Head of caudate nucleus (tissue), 42 donors: Measurements from ENCODE around the gene CORO2A.
A peak's percentile ranks its signal among the peaks of the same experiment; 100 is the strongest.
"Not testable (repeated sequence)": the region's sequence is repeated elsewhere in the genome, so short reads cannot be mapped to it uniquely, and the experiment has no call there.

ENCODE experiments used
- DNase-seq, 42 donors: peaks; one replicate each; pipeline versions ENCODE4 v3.0.0 to v3.0.0-alpha.2; 2020 to 2021; ENCODE audit warnings: mixed read lengths in 7 of 42
- intact Hi-C: fragments of 100-400 bp; cut with DNase I; formaldehyde crosslinking; loops from one replicate; pipeline ENCODE4 v1.15.0; 2022

Gene CORO2A

DNA sequence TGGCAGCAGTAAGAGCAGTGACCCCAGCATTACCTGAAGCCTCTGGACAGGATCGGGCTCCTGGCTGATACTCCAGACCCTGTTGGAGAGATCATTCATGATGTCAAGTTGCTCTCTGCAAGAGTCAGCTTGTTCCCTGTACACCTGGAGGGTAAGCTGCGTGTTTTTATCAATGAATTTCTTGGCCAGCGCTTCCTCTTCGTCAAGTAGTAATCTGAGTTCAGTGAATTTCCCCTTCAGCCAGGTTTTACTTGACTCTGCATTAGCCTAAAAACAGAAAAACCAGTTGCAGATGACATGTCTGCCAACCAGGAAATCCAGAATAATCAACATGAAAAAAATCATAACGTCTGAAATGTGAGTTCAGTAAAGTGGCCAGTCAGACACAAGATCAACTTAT, 92.5 kb downstream of the CORO2A start:
- DNase-seq = no peak
- intact Hi-C loops = no loop called here

- DNase-seq = no peak
- intact Hi-C loops = no loop called here
Measured at GRCh38 chr9:98099346-98099745, 93.1 kb downstream of the CORO2A start.

DNA sequence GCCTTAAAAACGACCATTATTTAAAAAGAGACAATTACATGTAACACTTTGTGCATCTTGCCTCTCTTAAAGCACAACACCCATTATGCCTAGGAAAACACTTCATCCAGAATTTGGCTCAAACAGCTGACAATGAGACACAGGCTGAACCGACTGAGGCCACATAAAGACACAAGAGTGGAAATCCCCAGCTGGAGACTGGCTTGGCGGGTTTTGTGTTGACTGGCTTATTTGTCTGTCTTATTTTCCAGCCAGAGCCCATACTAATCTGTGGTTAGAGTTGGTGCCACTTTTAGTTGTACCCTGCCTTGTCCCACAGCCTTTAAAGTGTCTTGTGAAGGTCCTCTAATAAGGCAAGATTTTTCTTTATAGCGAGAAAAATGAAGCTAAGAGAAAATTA, 94.6 kb downstream of the CORO2A start:
- intact Hi-C loops = no loop called here
- DNase-seq = peak in 1 of 42 donors; percentile 21

DNA sequence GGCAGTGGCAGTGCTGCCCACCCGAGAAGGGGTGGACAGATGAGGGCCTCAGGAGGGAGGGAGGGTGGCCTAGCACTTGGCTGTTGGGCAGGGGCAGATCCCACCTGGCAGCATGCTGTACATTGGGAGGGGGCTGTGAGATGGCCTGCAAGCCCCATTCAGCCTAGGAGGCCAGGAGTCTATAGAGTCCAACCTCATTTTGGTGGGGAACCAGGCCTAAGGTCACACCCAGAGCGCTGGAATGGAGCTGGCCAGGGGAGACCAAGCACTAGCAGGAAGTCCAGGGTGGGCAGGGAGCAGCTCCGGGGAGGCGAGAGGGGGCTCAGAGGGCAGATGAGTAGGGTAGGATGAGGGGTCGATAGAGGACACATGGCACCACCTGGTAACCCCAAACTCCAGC, 96.3 kb downstream of the CORO2A start:
- intact Hi-C loops = no loop called here

GRCh38 chr9:98095401-98095800, 97.0 kb downstream of the CORO2A start:
- intact Hi-C loops = no loop called here
- DNase-seq = peak in 1 of 42 donors; percentile 10

More for the DNA sequence above, 96.3 kb downstream of the CORO2A start:
- DNase-seq = peak in 1 of 42 donors; percentile 6

DNA sequence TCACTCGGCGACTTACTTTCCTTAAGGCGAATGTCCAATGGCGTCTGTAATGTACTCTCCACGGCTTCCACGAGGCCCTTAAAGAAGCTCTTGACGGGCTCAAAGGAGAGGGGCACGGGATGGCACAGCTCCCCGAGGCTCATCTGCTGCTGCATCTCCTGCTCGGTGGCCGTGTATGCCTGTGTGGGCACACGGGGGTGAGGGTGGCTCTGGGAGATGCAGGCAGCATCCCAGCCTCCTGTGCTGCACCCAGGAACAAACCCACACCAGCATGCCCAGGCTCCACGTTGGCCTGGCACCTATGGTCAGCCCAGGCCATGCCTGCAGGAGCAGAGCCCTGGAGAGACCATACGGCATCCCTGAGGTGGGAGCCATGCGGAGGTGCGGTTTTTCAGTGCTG, 97.6 kb downstream of the CORO2A start:
- intact Hi-C loops = no loop called here
- DNase-seq = peak in 1 of 42 donors; percentile 22

DNA sequence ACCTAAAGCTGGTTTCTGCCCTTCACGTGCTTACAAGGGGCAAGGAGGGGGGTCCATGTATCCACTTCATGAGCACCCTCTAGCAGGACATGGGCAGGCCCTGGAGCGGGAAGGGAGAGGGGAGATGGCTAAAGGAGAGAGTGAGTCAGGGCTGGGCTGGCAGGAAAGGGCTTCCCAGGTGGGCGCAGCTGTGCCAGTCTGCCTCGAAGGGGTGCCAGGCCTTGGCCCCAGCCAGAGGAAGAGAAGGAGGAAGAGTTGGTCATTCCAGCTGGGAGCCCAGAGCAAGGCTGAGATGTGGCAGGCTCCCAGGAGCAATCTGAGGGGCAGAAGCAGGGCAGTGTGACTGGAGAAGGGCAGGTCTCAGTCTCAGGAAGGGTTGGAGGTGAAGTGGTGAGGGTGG, 98.1 kb downstream of the CORO2A start:
- intact Hi-C loops = no loop called here
- peak in 1 of 42 donors; percentile 6 for DNase-seq

DNA sequence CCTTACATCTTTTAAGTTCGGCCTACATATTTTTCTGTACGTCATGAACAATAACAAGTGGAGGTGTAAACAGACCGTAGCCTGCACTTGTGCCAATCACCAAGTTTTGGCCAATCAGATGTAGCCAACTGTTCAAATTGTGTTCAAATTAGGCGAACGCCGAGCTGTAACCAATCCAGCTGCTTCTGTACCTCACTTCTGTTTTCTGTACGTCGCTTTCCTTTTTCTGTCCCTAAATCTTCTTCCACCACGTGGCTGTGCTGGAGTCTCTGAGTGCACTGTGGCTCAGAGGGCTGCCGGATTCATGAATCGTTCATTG, 99.9 kb downstream of the CORO2A start:
- peak in 1 of 42 donors; percentile 34 for DNase-seq
- intact Hi-C loops = no loop called here

- peak in 3 of 42 donors; percentile 19 to 53 (median 36) for DNase-seq
- intact Hi-C loops = no loop called here
Measured at GRCh38 chr9:98091735-98092612, 100.5 kb downstream of the CORO2A start.

DNA sequence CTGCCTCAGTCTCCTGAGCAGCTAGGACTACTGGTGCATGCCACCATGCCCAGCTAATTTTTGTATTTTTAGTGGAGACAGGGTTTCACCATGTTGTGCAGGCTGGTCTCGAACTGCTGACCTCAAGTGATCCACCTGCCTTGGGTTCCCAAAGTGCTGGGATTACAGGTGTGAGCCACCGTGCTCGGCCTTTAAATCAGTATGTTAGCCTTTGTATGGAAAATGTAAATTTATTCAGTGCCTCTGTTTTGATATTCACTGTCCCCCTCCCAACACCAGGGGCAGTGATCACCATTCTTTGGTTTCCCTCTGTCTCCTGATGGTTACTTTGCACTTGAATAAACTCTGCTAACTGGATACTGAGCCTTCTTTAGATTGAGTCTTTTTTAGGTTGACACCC, 101.8 kb downstream of the CORO2A start:
- DNase-seq, intact Hi-C loops: not testable (repeated sequence)

- intact Hi-C loops = loop anchor here (10.0 kb wide), 1 partner anchor 57 kb away; no protein-coding TSS in a partner anchor
- peak in 29 of 42 donors; percentile 18 to 65 (median 43) for DNase-seq
Measured at GRCh38 chr9:98087420-98088354, 104.8 kb downstream of the CORO2A start.

DNA sequence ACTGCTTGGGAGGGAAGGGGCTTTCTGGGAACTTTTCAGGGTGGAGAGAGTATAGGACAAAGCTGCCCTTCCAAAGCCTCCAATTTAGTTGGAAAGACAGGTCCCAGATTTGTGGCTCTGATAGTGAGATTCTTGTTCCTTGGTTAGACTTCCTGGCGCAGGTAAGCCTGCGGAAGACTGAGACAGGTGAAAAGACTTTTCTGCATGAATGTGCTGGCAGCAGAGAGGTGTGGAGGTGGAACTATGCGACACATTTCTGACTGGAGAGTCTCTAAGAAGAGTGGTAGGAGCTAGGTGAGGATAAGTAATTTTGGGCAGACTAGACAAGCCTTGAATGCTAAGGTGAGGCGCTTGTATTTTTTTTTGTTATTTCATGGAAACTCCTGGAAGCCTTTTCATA, 106.0 kb downstream of the CORO2A start:
- intact Hi-C loops = loop anchor here (10.0 kb wide), 1 partner anchor 58 kb away; no protein-coding TSS in a partner anchor
- peak in 5 of 42 donors; percentile 26 to 57 (median 30) for DNase-seq

DNA sequence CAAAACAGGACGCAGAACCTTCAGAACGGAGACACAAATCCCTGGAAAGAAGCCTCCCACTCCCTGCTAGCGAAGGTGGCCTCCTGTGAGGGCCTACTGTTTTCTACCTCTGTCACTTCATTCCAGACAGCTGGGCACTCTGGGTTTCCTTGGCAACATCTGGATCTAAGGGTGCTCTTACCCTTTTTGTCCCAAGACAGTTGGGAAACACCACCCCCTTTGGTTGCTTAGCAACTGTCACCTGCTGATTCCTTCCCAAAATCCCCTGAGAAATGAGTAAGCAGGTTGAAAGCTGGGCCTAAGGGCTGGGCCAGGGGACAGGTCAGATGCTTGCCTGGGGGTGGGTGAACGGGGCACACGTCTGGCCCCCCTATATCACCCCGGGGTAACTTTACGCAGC, 106.5 kb downstream of the CORO2A start:
- peak in 7 of 42 donors; percentile 16 to 60 (median 29) for DNase-seq
- intact Hi-C loops = loop anchor here (10.0 kb wide), 1 partner anchor 59 kb away; no protein-coding TSS in a partner anchor

- intact Hi-C loops = loop anchor here (10.0 kb wide), 1 partner anchor 60 kb away; no protein-coding TSS in a partner anchor
- DNase-seq = no peak
Measured at GRCh38 chr9:98085058-98085457, 107.4 kb downstream of the CORO2A start.

DNA sequence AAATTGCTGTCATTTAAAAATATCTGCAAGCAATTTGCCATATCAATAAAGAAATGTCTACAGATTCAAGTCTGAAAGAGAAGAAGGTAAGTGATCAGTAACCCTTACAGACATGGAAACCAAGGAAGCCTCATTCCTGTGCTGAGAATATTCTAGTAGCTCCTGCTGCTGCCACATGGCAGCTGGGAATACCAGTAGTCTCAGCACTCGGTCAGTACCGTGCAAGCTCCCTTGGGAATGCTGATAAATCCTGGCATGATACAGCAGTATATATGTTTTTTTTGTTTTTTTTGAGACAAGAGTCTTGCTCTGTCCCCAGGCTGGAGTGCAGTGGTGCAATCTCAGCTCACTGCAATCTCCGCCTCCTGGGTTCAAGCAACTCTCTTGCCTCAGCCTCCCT, 108.0 kb downstream of the CORO2A start:
- DNase-seq = no peak
- intact Hi-C loops = loop anchor here (10.0 kb wide), 1 partner anchor 60 kb away; no protein-coding TSS in a partner anchor

GRCh38 chr9:98083566-98084183, 108.8 kb downstream of the CORO2A start:
- intact Hi-C loops = loop anchor here (10.0 kb wide), 1 partner anchor 61 kb away; no protein-coding TSS in a partner anchor
- no peak for DNase-seq

GRCh38 chr9:98083061-98083501, 109.4 kb downstream of the CORO2A start:
- peak in 2 of 42 donors; percentile 18 to 43 for DNase-seq
- intact Hi-C loops = loop anchor here (10.0 kb wide), 1 partner anchor 62 kb away; no protein-coding TSS in a partner anchor

DNA sequence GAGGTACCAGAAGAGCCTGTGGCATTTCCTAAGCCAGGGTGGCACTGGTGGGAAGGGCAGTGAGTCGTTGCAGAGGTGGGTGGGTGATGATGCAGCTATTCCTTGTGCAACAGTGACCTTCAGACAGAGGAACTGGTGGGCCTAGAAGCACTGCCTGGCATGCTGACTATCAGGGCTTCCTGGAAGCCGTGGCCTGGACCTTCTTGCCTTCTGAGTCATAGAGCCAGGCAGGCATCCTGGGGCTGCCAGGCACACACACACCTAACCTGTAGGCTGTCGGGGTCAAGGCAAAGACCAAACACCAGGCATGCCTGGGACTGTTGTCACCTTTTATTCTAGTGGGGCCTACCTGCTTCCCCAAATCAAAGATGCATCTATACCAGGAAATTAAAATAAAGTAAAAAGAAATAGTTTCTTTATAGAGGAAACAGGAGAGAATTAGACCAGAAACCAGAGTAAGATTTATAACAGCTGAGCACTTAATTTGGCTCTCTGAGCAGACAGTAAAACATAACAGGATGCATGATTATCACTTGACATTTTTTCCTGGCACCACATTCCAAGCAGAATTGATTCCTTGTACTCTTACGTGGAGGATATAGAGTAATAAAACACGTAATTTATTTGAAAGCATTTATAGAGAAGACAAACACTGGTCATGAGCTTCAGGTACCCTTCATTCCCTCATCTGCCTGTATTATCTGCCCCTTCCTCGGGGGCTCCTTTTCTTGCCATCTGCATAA, 110.8 kb downstream of the CORO2A start:
- intact Hi-C loops = loop anchor here (10.0 kb wide), 1 partner anchor 63 kb away; no protein-coding TSS in a partner anchor
- DNase-seq = no peak
